GM12864 (cell line): Measurements from ENCODE around the gene IQSEC1.
"Not testable (repeated sequence)": the region's sequence is repeated elsewhere in the genome, so short reads cannot be mapped to it uniquely, and the experiment has no call there.

Source experiments
- DNase-seq: peaks from one replicate; pipeline ENCODE4 v3.0.0-alpha.2; 2011; ENCODE audit warnings: low read depth
- H3K4me3 ChIP-seq: 2 replicates; pipeline ENCODE4 v1.5.1; 2011; ENCODE audit warnings: mild to moderate bottlenecking, low read depth, low read length, control low read depth
- CTCF ChIP-seq: IDR thresholded peaks from 2 replicates; pipeline ENCODE4 v1.5.1; 2011; ENCODE audit warnings: low read depth, mild to moderate bottlenecking, moderate library complexity, low read length, control low read depth, inconsistent platforms; ENCODE audit errors: missing control alignments

The IQSEC1 gene

GRCh38 chr3:12882336-12883310, 190.6 kb downstream of the IQSEC1 start:
- no peak overlapping the region for H3K4me3 ChIP-seq
- no peak for TF ChIP-seq CTCF
- DNase-seq = no peak

- peak; percentile 46 for TF ChIP-seq CTCF
- DNase-seq = peak; percentile 78
- H3K4me3 ChIP-seq = not testable (repeated sequence)
Observed at GRCh38 chr3:12881858-12882257, 191.4 kb downstream of the IQSEC1 start.

GRCh38 chr3:12879191-12879815, 193.9 kb downstream of the IQSEC1 start:
- no peak for TF ChIP-seq CTCF
- no peak for DNase-seq
- no peak overlapping the region for H3K4me3 ChIP-seq

DNA sequence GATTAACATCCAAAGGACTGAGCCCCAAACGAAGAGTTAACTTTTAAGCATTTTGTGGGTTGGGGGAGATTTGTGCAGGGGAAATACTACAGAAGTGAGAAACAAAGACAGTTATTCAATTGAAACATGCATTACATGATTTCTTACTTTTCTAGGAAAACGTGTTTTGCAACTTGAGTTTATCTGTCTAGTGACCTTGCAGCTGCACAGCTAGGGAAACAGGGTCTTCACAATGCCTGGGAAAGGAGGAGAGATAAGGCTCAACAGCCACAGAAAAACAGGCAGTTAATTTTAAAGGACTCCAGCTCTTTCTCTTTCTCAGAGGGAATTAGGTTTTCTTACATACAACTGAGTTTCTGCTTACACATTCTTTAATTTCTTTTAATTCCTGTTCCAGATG, 194.5 kb downstream of the IQSEC1 start:
- not testable (repeated sequence) for DNase-seq, H3K4me3 ChIP-seq

GRCh38 chr3:12878141-12878574, 195.1 kb downstream of the IQSEC1 start:
- TF ChIP-seq CTCF = no peak
- no peak for DNase-seq
- no peak overlapping the region for H3K4me3 ChIP-seq

GRCh38 chr3:12877040-12877439, 196.2 kb downstream of the IQSEC1 start:
- DNase-seq = no peak
- H3K4me3 ChIP-seq = no peak overlapping the region
- TF ChIP-seq CTCF = no peak
